Umbilical cord (tissue), 2 donors: ENCODE measurements around the gene KRT36. TPM values are rescaled to one million over a fixed set of nuclear protein-coding genes. Genes with fewer than 3 reads are reported as not detected.
A peak's percentile ranks its signal among the peaks of the same experiment; 100 is the strongest.

ENCODE experiments used
- DNase-seq: peaks from one replicate; pipeline ENCODE4 v3.0.0-alpha.2; 2015; ENCODE audit warnings: low spot score
- total RNA-seq: library from RNA; depleted of rRNA; stranded (reverse); fragments of >200 nt; gene quantifications from one replicate; pipeline ENCODE4 v1.2.3, GENCODE V29; 2014; ENCODE audit warnings: low replicate concordance; ENCODE audit not compliant: insufficient read depth

KRT36 gene
- total RNA-seq, 1 donor from 2014 or later = 1.9 TPM

DNA sequence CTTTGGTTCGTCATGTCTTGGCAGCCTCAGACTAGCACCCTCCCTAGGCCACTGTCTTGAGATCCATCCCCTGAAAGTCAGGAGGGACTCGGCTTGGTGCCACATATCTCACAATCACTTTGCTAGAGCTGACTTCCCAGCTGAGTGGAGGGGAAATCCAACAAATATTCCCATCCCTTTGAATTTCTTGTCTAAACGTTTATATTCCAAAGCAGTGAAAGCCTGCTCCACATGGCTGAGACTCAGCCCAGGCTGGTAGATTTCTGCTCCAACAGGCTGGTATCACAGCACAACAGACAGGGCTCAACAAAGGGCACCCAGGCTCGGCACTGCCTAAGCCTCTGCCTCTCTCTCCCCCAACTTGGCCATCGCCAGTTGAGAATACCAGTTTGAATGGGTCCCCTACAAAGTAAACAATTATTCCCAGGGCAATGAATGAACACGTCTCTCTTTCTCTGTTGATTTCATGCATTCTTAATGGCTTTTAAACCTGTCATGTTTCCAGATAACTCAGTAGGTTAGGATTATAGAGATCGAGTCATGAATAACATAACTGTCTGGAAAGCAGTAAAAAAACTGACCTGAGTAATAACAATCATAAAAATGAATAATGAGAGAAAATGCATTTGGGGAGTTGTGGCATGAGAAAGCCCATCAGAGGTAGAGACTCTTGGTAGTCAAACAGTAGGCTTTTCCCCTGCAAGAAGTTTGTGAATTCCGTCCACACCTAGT is 14.7 kb upstream of the KRT36 start:
- peak; percentile 28 for DNase-seq

DNA sequence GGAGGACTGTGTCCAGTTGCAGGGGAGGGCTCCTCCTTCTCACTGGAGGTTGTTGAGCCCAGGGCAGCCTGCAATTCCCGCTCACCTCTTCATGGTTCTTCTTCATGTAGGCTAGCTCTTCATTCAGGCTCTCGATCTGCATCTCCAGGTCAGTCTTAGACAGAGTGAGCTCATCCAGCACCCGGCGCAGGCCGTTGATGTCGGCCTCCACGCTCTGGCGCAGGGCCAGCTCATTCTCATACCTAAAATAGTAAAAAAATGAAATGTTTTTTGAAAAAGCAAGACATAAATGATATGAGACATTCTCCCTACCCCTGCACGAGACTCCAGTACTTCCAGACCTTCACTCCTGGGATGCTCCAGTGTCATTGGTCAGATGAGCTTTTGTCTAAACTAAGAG is 13.5 kb upstream of the KRT36 start:
- no peak for DNase-seq

DNA sequence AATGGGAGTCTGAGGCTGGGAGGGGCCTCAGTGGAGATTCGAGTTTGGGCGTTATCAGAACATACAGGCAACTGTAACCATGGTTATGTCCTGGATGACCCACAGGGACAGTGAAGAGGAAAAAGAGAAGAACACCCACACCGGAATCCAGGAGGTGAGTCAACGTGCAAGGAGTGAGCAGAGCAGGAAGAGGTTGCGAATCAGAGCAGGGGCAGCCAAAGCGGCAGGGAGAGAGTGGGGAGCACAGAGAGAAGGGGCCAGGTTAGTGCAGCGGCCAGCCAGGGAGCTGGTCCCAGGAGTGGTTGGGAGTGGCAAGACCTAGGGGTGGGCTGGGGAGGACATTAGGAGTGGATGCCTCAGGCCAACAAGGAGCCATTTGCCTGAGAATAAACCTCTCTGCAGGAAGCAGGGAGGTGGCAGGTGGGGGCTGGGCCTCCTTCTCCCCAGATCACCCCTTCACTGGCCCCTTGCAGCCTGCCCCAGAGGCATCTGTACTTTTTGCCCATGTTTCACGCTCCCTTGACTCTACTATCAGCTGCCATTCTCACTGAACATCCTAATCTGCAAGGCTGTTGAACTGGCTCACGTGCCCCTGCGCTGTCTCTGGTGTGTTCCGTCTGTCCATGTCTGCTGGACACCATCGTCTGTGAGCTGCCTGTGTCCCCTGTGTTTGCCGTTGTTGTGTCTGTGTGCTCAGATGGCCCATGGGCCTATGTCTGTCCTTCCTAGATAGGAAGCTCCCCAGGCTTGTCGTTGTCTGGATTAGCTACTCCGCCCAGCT is 10.6 kb upstream of the KRT36 start:
- peak; percentile 29 for DNase-seq

DNA sequence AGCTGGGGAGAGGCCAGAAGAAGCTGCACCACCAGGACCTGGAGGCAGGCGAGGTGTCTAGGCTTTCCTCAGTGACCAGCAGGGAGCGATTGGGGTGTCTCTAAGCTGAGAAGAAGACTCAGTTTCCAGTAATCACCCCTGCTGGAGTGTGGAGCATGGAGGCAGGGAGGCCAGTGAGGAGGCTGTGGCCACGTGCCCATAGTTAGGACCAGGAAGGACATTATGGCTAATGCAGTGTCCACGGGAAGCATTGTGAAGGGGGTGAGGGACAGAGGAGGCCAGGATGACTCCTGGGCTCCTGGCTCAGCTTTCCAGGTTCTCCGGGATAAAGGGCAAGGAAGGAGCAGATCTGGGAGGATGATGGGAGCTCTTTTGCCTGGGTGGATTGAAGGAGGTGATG is 10.0 kb upstream of the KRT36 start:
- DNase-seq = no peak

DNA sequence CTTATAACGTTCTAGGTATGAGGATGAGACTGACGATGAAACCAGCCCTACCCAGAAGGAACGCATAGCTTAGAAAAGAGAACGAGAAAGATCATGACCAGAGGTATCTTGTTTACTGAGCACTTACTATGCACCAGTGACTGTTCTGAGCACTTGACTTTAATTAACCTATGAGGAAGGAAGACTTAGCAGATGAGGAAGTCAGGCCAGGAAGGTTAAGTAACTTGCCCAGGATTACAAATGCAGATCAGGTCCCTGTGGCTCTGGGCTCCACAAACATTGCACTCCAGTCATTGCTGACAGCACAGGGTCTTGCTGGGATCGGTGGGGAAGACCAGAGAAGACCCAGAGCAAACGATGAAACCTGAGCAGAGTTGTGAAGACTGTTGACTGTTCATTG is 8.6 kb upstream of the KRT36 start:
- no peak for DNase-seq

DNA sequence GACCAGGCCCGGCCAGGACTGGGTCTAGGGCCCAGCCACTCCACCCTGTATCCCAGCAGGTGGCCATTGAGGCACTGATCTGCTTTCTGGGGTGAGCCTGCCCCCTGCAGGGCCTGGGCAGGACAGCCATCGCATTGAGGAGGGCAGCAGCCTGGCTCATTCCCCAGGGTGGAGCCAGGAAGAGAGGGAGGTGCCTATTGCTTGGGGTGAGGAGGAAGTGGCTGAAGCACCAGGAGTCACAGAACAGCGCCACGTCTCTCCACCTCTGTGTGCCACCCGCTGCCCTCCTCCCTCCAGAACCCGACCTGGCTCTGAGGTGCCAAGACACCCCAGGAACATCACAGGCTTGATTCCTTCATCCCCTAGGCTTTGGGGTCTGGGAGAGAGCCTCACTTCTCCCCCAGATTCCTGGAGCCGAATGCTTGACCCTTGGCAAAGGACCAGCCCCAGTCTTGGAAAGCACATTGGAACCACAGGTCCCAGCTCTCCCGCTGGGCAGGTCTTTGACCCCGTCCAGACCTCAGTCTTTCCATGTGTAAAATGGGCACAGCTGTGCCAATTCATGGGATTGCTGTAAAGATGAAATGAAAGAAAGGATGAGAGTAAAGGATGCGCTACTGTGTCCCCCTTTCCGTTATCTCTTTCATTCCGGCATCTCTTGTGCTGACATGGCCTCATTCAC is 7.2 kb upstream of the KRT36 start:
- peak; percentile 62 for DNase-seq

DNA sequence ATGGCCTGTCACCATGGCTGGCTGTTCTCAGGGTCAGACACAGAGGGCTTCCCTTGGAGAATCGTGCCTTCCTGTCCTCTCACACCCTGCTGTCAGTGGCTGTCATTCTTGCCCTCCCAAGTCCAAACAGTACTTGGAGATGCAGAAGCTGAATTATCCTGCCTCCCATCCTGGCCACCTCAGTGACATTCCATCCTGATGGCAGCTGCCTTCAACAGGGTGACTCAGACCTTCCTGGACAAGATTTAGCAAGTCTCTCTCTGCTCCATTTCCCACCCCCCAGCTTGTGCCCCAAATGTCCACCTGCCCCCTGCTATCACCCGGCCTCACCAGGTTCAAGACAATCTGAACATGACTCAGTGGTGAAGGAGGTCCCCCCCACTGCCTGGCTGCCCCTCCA is 4.8 kb upstream of the KRT36 start:
- DNase-seq = no peak

DNA sequence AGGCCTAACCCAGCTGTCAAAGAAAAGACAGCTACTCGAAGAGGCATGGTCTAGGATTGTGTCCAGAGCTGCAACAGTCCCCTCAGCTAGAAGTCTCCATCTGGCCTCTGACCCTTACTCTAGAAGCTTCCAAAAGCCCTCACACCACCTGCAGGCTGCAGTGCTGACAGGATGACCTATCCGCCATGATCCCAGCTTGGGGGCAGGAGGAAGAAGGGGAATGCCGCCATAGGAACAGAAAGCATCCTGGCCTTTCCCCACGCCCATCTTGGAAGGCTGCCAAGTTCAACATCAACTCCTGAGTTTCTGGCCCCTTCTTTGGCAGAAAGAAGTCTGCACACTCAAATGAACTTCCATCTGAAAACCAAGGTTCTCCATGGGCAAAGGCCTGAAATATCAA is 3.1 kb upstream of the KRT36 start:
- peak; percentile 35 for DNase-seq

DNA sequence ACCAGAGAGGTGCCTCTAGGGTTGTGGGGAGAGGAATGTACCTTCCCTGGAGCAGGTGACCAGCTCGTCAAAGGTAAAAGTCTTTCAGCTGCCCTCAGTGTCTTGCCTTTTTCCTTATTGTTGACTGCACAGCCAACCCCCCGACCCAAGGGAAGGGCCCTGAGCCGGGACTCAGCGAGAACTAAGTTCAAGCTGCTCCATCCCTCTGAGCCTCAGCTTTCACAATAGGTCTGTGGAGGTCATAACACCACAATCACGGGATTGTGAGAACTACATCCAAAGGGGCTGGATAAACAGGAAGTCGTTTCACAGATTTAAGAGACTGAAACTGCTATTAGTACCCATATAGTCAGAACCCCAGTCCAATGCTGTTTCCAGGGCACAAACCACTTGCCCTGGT is 2.6 kb upstream of the KRT36 start:
- no peak for DNase-seq

DNA sequence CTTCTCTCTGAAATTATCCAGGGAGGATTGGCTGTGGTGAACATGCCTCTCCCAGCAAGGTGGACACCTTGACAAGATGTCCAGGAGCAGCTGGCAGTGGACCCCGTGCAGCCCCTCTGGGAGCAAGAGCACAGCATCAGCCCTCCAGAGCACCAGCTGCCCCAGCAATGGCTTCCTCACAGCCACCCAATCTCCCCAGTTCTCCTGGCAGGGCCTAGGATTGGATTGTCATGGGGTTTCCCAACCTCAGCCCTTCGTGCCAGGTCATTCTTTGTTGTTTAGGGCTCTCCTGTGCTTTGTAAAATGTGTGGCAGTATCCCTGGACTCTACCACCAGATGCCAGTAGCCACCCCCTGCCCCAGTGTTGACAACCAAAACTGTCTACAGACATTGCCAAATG is 1.8 kb upstream of the KRT36 start:
- DNase-seq = no peak

DNA sequence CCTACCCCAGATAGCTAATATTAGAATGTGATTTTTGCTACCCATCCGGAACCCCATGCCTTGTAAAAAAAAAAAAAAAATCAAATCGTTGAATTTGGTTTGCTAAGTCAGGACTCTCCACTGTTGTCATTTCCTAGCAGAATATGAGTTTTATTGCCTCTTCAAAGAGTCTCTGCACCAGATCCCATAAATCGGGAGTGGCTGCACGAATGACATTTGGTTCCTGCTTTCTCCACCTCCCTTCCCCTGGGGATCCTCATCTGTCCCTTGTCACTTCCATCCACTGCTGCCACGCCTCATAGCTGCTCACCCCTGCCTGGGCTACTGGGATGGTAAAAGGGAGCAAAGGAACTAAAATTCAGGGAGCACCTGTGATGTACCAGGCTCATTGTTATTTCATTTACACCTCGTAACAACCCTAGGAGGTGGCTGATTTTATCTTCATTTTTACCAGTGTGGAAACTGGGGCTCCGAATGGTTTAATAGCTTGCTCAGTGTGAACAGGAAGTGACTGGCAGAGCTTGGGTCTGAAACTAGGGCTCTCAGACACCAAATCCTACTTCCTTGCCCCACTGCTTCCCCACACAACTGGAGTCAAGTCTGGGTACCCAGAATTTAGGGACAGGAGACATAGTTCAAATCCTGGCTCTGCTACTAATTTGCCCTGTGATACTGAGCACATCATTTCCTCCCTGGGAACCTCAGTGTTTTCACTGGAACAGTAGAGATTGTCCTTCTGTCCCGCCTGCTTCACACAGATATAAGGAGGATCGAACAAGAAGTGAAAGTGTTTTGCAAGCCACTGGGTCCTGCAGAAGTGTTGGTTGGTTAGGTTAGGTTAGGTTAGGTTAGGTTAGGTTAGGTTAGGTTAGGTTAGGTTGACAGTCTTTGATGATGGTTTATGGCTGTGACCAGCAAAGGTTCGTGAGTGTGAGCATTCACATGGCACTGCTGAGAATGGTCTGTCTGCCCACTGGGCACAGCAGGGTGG is 585 bp upstream of the KRT36 start:
- DNase-seq = no peak

DNA sequence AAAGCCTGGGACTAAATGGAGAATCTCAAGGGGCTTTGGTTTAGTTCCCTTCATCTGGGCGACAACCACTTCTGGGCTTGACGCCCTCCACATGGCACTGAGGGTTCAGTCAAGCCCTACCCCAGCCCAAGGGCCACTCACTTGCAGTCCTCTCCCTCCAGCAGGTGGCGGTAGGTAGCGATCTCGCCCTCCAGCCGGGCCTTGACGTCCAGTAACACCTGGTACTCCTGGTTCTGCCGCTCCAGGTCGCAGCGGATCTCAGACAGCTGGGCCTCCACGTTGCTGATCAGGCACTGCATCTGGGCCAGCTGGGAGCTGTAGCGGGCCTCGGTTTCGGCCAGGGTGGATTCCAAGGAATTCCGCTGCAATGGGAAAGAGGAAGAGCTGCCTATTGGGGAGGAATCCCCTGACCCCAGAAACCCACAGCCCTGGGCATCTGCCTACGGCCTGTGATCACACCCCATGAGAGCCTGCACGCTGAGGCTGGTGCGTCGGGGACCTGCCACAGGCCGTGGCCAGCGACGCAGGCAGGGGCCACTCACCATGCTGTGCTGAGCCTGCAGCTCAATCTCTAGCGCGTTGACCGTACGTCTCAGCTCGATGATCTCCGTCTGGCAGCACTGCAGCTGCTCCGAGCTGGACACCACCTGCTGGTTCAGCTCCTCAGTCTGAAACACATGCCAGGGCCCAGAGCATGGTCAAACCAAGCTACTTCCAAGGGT is 2.7 kb downstream of the KRT36 start:
- DNase-seq = no peak

DNA sequence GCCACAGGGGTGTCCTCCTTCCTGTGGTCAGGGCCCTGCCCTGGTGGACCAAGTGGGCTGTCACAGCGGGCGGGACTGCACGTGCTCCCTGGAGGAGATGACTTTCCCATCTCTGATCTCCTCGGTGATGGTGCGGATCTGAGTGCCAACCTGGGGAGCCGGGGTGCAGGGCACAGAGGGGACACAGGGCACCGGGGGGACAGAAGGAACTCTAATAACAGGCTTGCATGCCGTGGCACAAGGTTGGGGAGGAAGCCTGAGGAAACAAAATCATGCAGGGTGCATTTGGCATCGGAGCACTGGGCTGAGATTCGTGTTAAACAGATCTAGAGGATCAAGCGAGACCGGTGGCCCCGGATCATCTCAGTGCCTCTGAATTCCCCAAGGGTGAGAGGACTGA is 3.4 kb downstream of the KRT36 start:
- DNase-seq = no peak

DNA sequence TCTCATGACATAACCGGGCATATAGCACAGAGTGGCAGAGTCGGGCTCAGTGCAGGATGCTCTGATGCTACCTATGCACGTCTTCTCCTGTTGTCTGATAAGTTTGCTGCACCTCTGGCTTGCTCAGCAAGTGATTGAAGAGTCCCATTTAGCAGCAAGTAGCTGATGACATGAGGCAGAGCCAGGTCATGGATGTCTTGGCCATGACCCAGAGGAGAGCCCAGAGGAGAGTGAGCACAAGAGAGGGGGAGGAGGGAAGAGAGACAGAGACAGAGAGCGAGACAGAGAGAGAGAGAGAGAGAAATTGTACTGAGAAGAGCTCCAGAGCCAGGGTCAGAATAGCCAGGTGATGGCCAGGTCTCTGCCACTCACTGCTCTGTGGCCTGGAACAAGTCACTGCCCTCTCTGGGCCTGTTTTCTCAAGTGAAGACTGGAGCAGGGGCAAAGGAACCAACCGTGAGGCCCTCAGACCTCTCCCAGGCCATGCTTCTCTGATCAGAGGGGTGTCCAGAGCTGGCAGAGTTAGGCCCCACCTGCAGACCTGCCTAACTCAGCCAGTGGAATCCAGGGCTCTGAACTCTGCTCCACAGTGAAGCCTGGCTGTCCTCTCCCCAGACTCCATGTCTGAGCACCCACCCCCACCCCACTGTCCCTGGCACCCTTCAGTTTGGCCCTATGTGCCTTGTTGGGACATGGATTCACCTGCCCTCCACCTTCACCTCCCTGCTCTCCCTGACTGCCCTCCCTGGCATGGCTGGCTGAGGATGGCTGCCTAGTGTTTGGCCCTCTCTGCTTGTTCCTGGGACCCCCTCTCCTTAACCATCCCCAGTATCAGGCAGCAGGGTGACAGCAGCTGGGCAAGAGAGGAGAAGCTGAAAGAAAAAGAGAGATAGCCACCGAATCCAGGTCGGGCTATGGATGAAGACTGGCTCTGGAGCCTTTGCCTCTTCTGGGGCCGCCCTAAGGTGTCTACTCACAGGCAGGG is 4.5 kb downstream of the KRT36 start:
- DNase-seq = no peak

DNA sequence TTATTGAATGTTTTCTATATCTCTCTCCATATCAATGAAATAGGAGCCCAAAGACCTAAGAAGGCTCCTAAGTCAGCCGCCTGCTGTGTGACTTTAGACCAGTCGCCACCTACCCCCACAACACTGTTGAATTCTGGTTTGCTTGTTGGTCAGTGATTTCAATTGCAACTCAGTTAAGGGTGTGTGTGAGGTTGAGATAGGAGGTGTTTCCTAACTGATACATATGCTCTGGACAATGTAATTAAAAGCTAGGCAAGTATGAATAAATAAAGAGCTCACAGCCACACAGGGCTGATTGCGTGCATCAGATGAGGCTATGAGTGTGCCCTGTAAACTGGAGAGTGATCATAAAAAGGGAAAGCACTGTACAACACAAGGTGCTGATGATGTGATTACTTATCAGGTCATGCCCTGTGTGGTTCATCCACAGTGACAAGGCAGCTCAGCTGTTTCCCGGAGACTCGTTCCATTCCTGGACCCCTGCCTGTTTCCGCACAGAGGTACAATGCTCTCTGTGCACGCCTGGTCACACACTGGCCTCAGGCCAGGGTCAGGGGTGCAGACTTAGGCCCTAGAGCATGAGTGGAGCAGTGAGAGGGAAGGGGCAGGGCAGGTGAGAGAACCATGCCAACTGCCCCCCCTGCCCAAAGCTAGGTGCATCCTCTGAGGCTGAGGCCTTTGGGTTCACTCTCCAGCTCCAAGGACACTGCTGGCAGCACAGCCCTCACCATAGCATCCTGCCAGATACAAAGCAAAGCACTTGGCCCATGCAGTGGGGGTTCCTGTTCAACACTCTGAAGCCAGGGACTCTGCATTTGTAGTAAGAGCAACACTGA is 5.5 kb downstream of the KRT36 start:
- no peak for DNase-seq

DNA sequence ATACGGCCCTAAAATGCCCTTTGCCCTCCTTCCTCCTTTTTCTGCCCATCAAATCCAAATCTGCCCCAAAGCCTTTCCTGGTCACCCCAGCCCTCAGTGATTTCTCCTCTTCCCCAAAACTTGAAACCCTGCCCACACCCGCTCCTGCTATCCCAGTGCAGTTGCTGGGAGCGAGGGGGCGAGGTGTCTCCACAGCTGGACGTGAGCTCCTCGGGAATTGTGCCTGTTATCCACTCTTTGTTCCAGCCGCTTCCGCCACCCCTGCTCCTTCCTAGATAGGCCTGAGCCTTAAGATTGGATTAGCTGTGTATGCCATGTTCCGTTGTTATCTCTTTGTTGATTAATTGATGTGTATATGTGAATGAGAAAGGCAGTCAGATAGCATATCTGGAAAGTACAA is 6.2 kb downstream of the KRT36 start:
- DNase-seq = no peak

DNA sequence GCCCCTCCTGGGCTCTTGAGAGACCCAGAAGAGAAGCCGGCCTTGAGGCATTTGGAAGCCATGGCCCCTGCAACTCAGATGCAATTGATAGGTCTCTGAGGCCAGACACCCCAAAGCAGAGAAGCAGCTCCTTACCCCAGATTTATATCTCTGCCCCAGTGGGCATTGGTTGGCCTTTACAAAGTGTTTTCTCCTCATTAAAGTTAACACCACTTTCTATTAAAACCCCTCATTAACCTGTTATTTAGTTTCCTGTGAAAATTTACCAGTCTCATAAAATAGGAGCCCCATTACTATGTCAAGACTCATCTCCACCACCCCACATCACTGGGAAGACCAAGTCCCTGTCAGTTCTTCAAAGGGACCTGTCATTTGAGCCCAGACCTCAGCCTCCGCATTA is 8.7 kb downstream of the KRT36 start, which contains the start of gene KRT35:
Gene KRT35, minus strand, starts transcription at position 116 of the 400 bp plus-strand sequence. Its CDS starts 54 bp downstream, at position 62.
- DNase-seq = no peak

DNA sequence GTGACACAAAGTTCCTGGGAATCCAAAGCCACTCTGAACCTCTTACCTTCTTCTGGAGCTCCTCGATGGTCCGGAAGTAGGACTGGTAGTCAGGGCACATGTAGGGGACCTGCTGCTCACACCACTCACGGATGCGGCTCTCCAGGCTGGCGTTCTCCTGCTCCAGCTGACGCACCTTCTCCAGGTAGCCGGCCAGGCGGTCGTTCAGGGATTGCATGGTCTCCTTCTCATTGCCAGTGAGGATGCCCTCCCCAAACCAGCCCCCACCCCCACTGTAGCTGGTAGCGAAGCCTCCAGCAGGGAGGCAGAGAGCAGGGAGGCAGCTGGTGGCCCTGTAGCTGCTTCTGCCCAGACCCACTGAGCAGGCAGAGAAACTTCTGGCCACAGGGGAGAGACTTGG is 9.1 kb downstream of the KRT36 start:
- no peak for DNase-seq

DNA sequence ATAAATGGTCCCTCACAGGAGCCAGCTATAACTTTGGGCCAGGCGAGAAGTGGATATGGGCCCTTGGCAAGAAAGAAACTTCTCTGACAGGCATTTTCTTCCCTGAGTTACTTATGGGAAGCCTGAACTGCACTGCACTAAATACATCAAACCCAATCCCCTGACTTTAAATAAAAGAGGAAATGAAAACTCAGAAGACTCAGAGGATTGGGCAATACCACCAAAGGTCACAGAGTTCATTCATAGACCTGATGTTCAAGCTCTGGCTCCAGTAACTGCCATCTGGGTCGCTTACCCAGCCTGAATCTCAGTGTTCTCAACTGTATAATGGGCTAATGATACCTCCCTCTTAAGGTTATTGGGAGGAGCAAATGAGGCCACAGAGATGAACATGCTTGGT is 9.6 kb downstream of the KRT36 start:
- no peak for DNase-seq
